Glutamatergic neuron (in vitro differentiated cells): ENCODE measurements around the gene AK4. TPM values are rescaled to one million over a fixed set of nuclear protein-coding genes. Genes with fewer than 3 reads are reported as not detected.

Source experiments
- DNase-seq: peaks from one replicate; pipeline ENCODE4 v3.0.0; 2022
- H3K27ac Mint-ChIP-seq: one replicate; pipeline ENCODE4 v1.8.0; 2020; ENCODE audit warnings: mild to moderate bottlenecking, mixed read lengths, inconsistent platforms; ENCODE audit not compliant: unreplicated experiment
- H3K27me3 Mint-ChIP-seq: one replicate; pipeline ENCODE4 v1.8.0; 2020; ENCODE audit warnings: mild to moderate bottlenecking, moderate library complexity, mixed read lengths, inconsistent platforms; ENCODE audit not compliant: unreplicated experiment
- H3K36me3 Mint-ChIP-seq: one replicate; pipeline ENCODE4 v1.8.0; 2020; ENCODE audit warnings: mild to moderate bottlenecking, mixed read lengths, inconsistent platforms; ENCODE audit not compliant: unreplicated experiment
- H3K4me1 Mint-ChIP-seq: one replicate; pipeline ENCODE4 v1.8.0; 2020; ENCODE audit warnings: mild to moderate bottlenecking, low read depth, mixed read lengths, inconsistent platforms; ENCODE audit not compliant: unreplicated experiment
- H3K4me3 Mint-ChIP-seq: one replicate; pipeline ENCODE4 v1.8.0; 2020; ENCODE audit warnings: mild to moderate bottlenecking, mixed read lengths, inconsistent platforms; ENCODE audit not compliant: unreplicated experiment
- H3K9me3 Mint-ChIP-seq: one replicate; pipeline ENCODE4 v1.8.0; 2020; ENCODE audit warnings: mild to moderate bottlenecking, moderate library complexity, mixed read lengths, inconsistent platforms; ENCODE audit not compliant: unreplicated experiment
- CTCF ChIP-seq: fragments of 200-600 bp; sonication (generic); IDR thresholded peaks from one replicate; pipeline ENCODE4 v1.5.0; 2021; ENCODE audit not compliant: partially characterized antibody, unreplicated experiment
- total RNA-seq: library from RNA; stranded (reverse); fragmentation: NEBNext Ultra II Directional; extraction: Animal tissue kit (Norgen Biotek cat#: 25700); gene quantifications from one replicate; pipeline ENCODE4 v1.2.1, GENCODE V29; 2021; ENCODE audit not compliant: unreplicated experiment

Gene AK4
- total RNA-seq, 1 donor from 2014 or later, result 2.6 TPM

GRCh38 chr1:65243491-65243890 lies 95.5 kb downstream of the AK4 start:
- Mint-ChIP-seq H3K9me3 (no peaks in the 10 kb centered on the region), H3K36me3 (no peaks in the 10 kb centered on the region), H3K27me3 (no peaks in the 10 kb centered on the region), H3K4me3 (no peak overlapping the region), H3K27ac (no peak overlapping the region), H3K4me1 (no peaks in the 10 kb centered on the region)
- no peak for DNase-seq
- no peak for TF ChIP-seq CTCF

- H3K36me3 Mint-ChIP-seq, result no peaks in the 10 kb centered on the region
- H3K4me1 Mint-ChIP-seq, result no peaks in the 10 kb centered on the region
These were observed 97.3 kb downstream of the AK4 start for GRCh38 chr1:65245295-65245694.

GRCh38 chr1:65247419-65248359 lies 99.7 kb downstream of the AK4 start:
- H3K27ac Mint-ChIP-seq, result no peak overlapping the region
- H3K4me3 Mint-ChIP-seq, result no peak overlapping the region
- H3K36me3 Mint-ChIP-seq, result no peaks in the 10 kb centered on the region
- TF ChIP-seq CTCF, result no peak
- no peaks in the 10 kb centered on the region for H3K4me1 Mint-ChIP-seq
- DNase-seq, result no peak
- peaks cover 5% of the 10 kb centered on the region for H3K9me3 Mint-ChIP-seq
- H3K27me3 Mint-ChIP-seq, result no peaks in the 10 kb centered on the region

More at GRCh38 chr1:65245295-65245694, 97.3 kb downstream of the AK4 start:
- Mint-ChIP-seq H3K9me3 (peaks cover 2% of the 10 kb centered on the region), H3K4me3 (no peak overlapping the region), H3K27ac (no peak overlapping the region), H3K27me3 (no peaks in the 10 kb centered on the region)
- no peak for DNase-seq
- TF ChIP-seq CTCF, result no peak

- Mint-ChIP-seq H3K27me3 (peaks cover 9% of the 10 kb centered on the region), H3K9me3 (peaks cover 16% of the 10 kb centered on the region)
These were observed 102.8 kb downstream of the AK4 start for GRCh38 chr1:65250826-65251225.

More at GRCh38 chr1:65250826-65251225, 102.8 kb downstream of the AK4 start:
- H3K36me3 Mint-ChIP-seq, result no peaks in the 10 kb centered on the region
- H3K27ac Mint-ChIP-seq, result no peak overlapping the region
- no peak for TF ChIP-seq CTCF
- H3K4me3 Mint-ChIP-seq, result no peak overlapping the region
- peaks cover 12% of the 10 kb centered on the region for H3K4me1 Mint-ChIP-seq
- DNase-seq, result no peak
